DMS53 (cell line): ENCODE data around the gene KDELR3.

ENCODE experiments used
- DNase-seq: peaks from one replicate; lab custom pipeline; 2025; lab: John Stamatoyannopoulos, UW

Gene KDELR3

DNA sequence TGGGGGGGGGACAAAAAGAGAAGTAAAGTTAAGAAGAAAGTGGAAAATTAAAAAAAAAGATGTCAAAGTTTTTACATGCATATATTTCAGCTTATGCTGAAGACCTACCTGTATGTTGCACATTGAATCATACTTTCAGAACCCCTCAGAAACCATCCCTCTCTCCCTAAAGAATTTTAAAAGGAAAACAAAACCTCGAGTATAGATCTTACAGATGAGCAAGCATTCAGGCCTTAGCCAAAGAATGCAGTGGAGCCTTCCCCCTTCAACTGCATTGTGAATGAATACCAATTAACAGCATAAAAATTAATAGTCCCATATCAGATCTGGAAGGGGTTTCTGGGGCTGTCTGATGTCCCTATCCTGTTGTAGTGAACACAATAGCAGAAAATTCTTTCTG is 16.3 kb downstream of the KDELR3 start:
- DNase-seq, result no peak

DNA sequence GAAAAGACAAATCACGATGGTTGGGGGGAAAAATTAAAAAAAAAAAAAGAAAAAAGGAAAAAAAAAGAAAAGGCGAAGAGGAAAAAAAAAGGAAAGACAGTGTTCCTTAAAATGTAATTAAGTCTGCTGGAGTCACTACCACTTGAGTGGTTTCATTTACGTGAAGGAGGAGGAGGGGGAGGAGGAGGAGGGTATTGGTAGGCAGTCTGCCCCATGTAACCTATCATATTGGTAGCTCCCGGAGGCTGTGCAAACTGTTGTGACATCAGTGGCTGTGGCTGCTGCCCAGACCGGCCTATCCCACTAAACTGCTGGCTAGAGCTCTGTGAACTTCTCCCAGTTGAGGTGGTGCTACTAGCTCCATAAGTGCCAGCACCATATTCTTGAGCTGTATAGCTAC is 17.9 kb downstream of the KDELR3 start:
- DNase-seq, result no peak

DNA sequence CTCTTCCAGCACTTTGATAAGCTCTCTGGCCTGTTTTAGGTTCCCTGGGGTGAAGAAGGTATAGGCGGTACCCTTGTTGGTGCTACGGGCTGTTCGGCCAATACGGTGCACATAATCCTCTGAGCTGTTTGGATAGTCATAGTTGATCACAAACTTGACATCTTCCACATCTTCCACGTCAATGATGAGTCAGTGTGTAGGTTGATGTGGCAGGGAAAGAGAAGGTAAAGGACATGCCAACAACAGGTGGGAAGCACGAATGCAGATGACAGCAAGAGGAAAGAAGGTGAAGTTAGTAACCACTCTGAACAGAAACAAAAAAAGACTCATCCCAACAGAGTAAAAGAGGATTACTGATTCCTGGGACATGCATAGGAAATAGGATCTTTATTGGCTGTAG is 20.1 kb downstream of the KDELR3 start:
- peak; percentile 46 for DNase-seq

DNA sequence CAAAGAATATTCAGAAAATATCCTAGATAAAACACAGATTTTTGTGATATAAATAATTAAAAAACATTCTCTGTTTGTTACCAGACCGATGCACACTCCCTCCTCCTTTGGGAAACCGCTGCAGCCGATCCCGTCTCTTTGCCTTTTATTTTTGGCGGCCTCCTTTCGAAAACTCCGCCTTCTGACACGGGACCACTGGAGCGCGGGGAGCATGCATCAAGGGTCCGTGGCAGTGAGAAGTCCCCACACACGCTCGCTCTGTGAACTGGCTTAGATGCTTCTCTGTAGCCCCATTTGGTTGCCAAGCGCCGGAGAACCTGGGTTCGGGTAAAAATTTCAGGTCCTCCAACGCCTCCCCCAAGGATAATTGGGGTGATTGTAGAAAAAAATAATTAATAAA is 21.2 kb downstream of the KDELR3 start:
- no peak for DNase-seq

DNA sequence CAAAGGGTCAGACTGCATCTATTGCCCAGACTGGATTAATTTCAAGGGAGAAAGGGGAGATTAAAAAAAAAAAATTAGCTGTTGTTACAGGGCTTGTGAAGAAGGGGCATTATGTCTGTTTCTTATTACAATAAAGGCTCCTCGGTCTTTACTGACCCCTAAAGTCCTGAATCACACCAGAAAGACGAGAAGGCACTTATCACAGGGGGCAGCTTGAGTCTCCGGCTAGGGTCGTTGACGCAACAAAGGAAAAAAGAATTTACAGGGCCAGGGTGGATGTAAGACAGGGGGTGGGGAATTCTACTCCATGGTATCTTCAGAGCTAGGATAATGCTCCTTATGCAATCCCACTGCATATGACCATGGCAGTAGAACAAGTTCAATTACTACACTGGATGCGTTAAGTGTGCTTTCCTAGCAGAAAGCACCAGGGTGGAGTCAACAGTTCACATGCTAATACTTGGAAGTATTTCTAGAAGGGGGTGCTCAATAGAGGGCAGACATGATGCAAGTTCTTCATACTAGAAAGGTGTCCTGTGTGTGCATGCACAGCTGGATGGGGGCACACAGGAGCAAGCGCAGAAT is 21.8 kb downstream of the KDELR3 start:
- no peak for DNase-seq

DNA sequence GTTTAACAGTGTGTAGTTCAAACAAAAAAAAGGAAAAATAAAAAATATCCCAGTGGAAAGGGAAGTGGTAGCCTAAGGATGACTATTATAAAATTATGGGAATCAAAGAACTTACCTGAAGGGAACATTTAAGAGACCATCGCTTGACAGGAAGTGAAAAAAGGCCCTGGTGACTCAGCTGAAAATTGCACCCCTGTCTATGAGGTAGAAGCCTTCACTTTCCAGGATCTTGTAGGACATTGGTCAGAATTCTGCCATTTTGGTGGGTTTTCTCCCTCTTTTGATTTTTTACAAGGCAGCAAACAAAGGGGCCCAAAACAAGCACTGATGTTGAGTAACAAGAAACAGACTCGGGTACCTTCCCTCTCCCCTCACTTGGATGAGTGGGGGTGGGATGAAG is 22.6 kb downstream of the KDELR3 start:
- peak; percentile 29 for DNase-seq

DNA sequence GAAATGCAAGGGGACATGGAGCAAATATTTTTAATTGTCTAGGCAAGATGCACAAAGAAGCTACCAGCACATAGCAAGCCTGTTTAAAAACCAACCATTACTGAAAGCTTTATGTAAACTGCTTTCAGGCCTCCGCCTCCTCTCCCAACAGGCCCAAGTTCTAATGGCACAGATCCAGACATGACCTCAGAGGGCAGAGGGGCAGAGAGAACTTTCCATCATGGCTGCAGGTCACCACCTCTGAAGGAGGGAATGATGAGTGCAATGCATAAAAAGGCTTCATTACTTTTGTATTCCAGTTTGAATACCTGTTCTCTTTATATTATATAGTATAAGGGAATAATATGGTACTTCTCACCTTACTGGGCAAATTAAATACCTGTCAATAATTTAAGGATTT is 23.0 kb downstream of the KDELR3 start:
- DNase-seq, result peak; percentile 62

DNA sequence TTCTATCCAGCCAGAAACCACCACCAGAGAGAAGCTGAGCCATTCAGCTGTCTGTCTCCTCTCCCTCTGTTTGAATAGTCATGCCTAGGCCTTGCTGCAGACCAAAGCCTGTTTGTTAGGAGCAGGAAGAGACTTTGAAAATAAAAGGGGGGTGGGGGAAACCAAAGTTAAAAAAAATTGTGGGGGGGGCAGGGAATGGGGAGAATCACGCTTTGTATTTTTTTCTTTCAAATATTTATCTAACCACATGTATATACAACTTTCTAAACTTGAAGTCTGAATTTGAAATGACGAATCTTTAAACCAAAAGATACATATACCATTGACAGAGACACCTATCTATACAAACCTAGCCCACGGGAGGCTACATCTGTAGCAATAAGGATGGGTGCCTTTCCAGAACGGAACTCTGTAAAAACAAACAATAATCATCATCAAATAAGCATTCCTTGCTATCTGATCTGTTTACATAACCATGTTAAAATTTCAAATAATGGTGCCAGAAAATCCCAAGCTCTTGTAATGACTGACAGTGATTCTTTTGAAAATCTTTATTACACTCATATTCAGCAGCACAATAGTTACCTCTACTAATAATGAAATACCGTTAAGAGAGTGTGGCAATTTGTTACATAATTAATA is 23.9 kb downstream of the KDELR3 start:
- peak; percentile 50 for DNase-seq

DNA sequence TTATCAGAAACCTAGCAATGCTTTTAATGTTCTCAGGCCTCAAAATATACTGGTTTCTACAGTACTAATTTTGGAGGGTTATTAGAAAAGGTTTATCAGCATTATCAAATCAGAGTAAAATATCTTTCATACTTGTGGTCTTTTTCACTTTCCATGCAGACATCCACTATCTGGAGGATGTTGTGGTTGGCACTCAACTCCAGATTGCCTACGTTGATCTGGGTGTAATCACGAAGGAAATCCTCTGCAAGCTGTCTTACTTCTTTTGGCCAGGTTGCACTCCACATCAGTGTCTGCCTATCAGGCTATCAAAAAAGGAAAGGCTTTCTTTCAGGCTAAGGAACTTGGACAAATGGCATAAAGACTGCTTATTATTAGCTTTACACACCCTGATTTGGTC is 26.6 kb downstream of the KDELR3 start:
- no peak for DNase-seq

DNA sequence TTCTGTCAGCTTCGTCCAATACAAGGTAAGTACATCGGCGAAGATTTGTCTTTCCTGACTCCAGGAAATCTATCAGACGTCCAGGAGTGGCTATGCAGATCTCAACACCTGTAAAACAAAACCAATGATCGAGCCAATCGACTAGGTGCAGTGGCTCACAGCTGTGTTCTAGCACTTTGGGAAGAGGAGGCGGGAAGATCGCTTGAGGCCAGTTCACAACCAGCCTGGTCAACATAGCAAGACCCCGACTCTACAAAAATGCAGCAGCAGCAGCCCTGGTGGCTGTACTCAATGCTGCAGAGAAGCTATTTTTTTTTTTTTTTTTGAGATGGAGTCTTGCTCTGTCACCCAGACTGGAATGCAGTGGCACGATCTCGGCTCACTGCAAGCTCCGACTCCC is 27.0 kb downstream of the KDELR3 start:
- no peak for DNase-seq

DNA sequence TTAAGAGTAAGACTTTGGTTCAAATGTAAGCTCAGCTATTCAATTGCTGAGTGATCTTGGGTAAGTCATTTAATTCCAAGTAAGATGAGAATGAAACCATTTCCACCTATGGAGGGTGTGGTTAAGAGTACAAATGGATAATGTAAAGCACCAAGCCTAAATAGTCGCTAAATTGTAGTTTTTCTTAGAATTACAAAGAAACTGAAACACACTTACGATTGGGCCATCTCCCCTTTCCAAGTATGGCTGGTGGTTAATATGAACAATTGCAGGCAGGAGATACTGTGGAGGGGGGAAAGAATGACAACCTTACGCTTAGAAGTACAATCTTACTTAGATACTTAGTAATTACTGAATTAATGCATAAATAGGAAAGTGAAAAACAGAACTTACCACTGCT is 30.0 kb downstream of the KDELR3 start:
- no peak for DNase-seq

DNA sequence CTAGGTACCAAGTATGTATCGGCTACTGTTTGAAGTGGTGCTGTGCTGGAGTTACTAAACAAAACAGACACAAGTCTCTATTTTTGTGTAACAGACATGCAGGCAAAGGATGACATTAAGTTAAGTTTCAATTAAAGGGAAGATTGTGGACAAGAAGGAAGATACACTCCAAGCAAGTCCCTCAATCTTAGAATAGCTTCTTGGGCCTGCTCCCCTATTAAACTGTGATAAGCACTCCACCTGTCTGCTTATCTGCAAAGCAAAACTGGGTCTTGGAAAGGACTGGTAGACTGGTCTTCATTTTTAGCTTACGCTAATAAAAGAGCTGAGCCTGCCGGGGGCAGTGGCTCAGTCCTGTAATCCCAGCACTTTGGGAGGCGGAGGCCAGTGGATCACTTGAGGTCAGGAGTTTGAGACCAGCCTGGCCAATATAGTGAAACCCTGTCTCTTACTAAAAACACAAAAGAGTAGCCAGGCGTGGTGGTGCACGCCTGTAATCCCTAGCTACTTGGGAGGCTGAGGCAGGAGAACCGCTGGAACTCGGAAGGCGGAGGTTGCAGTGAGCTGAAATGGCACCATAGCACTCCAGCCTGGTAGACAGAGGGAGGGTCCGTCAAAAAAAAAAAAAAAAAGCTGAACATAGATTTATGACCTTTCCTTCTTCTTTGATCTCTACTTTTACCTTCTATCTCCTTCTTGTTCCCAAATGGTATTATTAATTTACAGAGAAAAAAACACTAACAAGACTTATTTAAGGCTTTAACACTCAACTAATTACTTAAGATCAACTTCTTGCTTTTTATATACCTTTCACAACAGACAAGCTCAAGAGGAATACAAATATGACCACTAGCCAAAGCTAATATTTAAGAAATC is 34.1 kb downstream of the KDELR3 start:
- no peak for DNase-seq

DNA sequence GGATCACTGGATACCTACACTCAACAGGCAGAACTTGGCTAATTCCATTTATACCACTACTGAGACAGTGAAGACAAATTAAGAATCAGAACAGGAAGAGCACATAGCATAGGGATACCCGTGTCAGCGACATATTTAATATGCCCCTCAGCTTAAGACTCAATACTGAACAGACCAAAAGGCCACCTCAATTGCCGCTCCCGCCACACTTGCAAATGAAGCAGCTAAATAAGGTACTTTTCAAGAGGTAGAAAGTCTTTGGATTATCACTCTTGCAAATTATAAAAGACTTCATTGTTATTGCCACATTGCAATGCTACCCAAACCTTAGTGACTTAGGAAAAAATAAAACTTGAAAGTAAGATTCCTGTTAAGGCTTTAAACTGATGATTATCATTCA is 35.1 kb downstream of the KDELR3 start:
- no peak for DNase-seq

DNA sequence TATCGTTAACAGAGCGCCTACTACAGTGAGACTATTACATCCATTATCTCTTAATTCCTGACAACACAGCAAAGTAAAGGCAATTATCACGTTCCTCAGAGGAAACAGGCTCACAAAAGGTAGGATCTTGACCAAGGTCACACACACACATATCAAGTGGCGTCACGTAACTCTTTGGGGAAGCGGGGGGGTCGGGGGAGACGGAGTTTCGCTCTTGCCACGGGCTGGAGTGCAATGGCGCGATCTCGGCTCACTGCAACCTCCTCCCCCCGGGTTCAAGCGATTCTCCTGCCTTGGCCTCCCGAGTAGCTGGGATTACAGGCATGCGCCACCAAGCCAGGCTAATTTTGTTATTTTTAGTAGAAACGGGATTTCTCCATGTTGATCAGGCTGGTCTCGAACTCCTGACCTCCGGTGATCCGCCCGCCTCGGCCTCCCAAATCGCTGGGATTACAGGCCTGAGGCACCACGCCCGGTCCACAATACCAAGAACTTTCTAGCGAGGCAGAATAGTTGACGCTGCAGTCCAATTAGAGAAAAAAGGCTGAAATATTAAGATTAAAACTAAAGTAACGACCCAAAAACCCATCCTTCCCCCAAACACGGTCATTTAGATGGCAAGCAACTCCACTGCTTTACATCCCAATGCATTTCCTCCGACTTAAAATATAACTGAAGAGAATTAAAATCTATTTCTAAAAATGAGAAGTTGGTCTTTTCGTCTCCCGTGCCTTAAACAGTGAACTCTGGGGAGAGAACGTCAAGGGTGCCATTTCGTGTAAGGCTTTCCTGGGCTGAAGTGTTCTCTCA is 37.0 kb downstream of the KDELR3 start:
- peak; percentile 51 for DNase-seq

DNA sequence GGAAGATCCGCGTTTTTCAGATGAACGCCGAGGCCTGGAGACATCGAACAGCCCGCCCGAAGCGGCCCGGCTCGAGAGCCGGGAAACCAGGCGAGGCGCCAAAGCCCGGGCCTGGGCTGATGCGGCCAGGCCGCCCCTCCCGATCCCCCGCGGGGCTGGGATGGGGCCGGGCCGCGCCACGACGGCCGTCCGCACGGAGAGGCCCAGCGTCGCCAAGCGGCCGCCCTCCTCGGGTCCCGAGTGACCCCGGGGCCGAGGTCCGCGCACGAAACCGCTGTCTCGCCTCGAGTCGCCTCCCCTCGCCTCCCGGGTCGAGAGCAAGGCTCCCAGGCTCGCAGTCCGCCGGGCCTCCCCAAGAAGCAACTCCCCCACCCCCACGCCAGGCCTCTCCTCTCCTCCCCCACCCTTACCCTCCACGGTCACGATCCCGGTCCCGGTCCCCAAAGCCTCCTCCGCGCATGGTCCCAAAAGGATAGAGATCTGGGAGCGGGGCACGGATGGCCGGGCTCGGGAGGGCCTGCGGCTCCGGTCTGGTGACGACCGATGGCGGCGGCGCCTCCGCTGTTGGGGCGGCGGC is 37.7 kb downstream of the KDELR3 start:
- peak; percentile 76 for DNase-seq

DNA sequence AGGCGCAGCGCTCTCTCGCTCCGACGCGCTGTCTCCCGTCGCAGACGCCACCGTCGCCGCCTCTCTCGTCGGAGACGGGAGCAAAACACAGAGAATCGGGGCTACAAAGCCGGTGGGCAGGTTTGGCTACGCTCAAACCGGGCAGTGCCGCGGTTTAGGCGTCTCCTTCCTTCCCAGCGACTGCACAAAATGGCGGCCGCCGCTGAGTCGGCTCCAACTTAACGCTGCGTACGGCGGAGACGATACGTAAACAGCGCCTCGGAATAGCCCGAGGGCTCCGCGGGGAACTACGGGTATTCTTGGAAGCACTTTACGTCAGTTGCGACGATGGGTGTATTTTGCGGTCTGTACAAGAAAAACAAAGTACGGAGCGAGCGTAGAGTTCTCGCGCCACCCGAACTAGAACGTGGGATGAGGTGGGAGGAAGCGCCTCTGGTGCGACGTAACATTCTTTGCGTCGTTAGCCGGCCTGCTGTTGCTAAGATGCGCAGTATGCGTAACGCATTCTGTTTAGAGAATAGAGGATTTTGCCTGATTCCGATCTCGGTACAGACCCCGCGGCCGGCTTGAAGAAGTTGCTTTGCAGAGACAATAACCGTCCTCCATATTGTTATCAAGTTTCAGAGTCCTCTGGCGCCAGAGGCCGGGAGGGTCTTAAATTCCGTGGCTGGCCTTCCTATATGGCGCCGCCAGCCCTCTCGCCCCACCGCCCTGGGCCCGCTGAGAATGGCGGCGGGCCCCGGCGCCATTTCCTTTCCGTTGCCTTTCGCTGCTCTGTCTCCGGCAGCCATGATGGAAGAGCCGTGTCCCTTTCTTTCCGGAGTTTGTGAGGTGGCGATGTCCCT is 38.4 kb downstream of the KDELR3 start, which contains the start of gene DDX17:
DDX17 (minus strand) TSS at position 194 of the 845 bp plus-strand sequence.
- DNase-seq, result peak; percentile 95

DNA sequence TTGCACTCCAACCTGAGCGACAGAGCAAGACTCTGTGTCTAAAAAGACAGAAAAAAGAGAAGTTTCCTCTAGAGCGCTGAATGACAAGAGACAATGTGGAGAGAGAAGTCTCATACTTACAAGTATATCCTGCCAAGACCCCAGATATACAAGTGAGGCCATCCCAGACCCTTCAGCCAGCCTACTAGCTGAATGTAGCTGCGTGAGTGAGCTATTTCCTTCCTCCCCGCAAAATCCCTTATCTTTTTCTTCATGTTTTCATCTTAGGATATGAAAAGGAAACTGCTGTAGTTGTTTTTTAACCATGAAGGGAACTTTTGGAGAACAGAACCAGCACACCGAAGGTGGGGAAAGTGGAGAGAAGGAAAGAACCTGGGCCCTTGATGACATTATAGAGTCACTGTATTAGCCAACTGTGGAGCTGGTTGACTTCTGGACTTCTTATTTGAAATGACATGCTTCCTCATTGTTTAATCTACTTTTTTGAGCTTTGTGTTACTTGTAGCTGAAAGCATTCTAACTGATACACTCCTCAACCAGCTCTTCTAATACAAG is 42.6 kb downstream of the KDELR3 start:
- DNase-seq, result no peak

DNA sequence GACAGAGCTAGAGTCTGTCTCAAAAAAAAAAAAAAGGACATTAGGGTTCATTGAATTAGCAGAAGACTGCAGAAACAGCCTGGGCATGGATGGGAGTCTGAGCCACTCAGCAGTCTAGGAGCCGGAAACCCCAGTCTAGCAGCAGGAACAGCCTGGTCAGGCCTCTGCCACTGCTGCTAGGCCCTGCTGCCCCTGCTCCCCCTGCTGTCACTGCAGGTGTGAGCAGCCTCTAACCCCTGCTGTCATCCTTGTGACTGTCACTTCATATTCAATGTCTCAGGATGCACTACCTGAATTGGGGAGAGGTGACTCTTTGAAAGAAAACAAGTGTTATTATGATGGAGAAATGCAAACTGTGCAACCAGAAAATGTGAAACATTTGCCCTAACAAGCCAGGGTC is 45.2 kb downstream of the KDELR3 start:
- DNase-seq, result peak; percentile 39

DNA sequence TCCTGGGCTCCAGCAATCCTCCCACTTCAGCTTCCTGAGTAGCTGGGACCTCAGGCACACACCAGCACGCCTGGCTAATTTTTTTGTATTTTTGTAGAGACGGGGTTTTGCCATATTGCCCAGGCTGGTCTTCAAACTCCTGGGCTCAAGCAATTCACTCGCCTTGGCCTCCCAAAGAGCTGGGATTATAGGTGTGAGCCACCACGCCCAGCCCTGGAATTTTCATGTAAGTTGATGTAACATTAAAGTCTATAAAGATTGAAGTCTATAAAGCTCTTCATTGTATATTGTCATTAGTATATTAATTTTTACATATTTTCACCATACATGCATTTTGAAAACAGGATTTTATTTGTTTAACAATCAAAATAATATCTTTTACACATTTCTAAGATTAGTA is 50.7 kb downstream of the KDELR3 start:
- no peak for DNase-seq

DNA sequence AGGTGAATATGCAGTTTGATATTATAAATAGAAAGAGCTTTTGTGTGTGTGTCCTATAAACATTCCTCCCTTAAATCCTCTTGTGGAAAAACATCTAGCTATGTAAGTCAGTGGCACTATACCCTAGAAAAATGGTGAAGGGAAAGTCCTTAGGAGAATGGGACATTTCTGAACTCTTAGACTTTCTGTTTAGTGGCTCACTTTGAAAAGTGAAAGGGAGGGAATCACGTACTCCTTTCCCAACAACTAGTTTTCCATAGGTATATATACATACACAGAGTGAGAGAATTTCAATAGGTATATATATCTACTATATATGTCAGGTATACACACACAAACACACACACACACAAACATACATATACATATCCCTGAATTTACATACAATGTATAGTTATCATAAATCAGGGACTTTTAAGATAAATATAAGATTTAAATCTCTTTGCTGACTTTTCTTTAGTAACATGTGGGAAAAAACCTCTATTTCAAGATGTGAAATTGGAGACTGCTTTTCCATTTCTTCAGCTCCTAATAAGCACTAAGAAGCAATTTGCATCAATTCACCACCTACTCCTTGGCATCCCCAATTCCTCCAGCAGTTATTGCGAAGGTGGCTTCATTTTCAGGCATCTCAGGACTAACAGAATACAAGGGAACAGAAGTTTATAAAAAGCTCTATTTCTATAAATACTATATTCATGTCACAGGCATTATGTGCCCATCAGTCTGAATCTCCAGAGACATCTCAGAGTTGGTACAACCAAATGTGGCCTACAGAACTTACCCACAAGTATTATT is 51.8 kb downstream of the KDELR3 start:
- DNase-seq, result no peak
